ENCODE results near the gene ADCK1.
A peak's percentile ranks its signal among the peaks of the same experiment; 100 is the strongest.

Gene ADCK1

GRCh38 chr14:77799863-77800730, at the start of gene ADCK1:
TSS of gene ADCK1 (plus strand) at chr14:77800109. CDS start at chr14:77818979, 18,870 bp downstream.
- ChIA-PET CTCF (interaction anchor here (0.6 kb wide), 1 partner anchor 15 kb away, joined by 6 read pairs; no protein-coding TSS in a partner anchor), POLR2A (interaction anchor here (1.0 to 1.8 kb wide), 5 partner anchors 9 to 126 kb away, joined by 3 to 17 read pairs (median 4); partner anchors contain the start of gene SNW1)
- TF ChIP-seq NFRKB (IDR thresholded peaks at IDR 0.05) (no peak), L3MBTL2 (conservative IDR thresholded peaks at IDR 0.05) (peak; percentile 60), ELF4 (IDR thresholded peaks at IDR 0.05) (peak; percentile 52)
- DNase-seq (ENCODE audit: extremely low spot score): peak; percentile 87

GRCh38 chr14:77752266-77752665, 47.6 kb upstream of the ADCK1 start:
- DNase-seq (ENCODE audit: extremely low spot score): no peak
- TF ChIP-seq BHLHE40 (IDR thresholded peaks at IDR 0.05; ENCODE audit: borderline replicate concordance): no peak
- TF ChIP-seq LEF1 (IDR thresholded peaks at IDR 0.05; ENCODE audit: borderline replicate concordance): no peak
- no peak for TF ChIP-seq NFRKB (IDR thresholded peaks at IDR 0.05)
- no peak for TF ChIP-seq FOXM1 (IDR thresholded peaks at IDR 0.05; ENCODE audit: borderline replicate concordance)
- no peak for TF ChIP-seq HDGF (IDR thresholded peaks at IDR 0.05; ENCODE audit: borderline replicate concordance)
- TF ChIP-seq SUZ12 (IDR thresholded peaks at IDR 0.05): no peak
- TF ChIP-seq ZNF384 (IDR thresholded peaks at IDR 0.05): no peak
- TF ChIP-seq ELF4 (IDR thresholded peaks at IDR 0.05): no peak
- ChIA-PET POLR2A (no interaction called here), CTCF (interaction anchor here (1.3 kb wide), 1 partner anchor 9 kb away, joined by 3 read pairs; the partner anchor contains the start of gene SNW1)

GRCh38 chr14:77752799-77753516, 47.0 kb upstream of the ADCK1 start:
- TF ChIP-seq FOXA1 (IDR thresholded peaks at IDR 0.05): no peak
- no peak for TF ChIP-seq SUZ12 (IDR thresholded peaks at IDR 0.05)
- no peak for TF ChIP-seq TARDBP (IDR thresholded peaks at IDR 0.05)
- no peak for TF ChIP-seq ZNF384 (IDR thresholded peaks at IDR 0.05)
- TF ChIP-seq L3MBTL2 (conservative IDR thresholded peaks at IDR 0.05): no peak
- no peak for TF ChIP-seq FOXM1 (IDR thresholded peaks at IDR 0.05; ENCODE audit: borderline replicate concordance)
- no peak for TF ChIP-seq NFRKB (IDR thresholded peaks at IDR 0.05)
- no peak for TF ChIP-seq SP1 (IDR thresholded peaks at IDR 0.05)
- no peak for TF ChIP-seq BHLHE40 (IDR thresholded peaks at IDR 0.05; ENCODE audit: borderline replicate concordance)
- TF ChIP-seq FOXK2 (IDR thresholded peaks at IDR 0.05): no peak
- no peak for TF ChIP-seq CTBP1 (IDR thresholded peaks at IDR 0.05; ENCODE audit: borderline replicate concordance)
- TF ChIP-seq LEF1 (IDR thresholded peaks at IDR 0.05; ENCODE audit: borderline replicate concordance): no peak
- TF ChIP-seq HDGF (IDR thresholded peaks at IDR 0.05; ENCODE audit: borderline replicate concordance): no peak
- TF ChIP-seq ELF4 (IDR thresholded peaks at IDR 0.05): no peak
- no peak for TF ChIP-seq PKNOX1 (IDR thresholded peaks at IDR 0.05)
- no peak for TF ChIP-seq ARNT (IDR thresholded peaks at IDR 0.05)
- ChIA-PET POLR2A (no interaction called here), CTCF (interaction anchor here (1.3 kb wide), 1 partner anchor 8 kb away, joined by 3 read pairs; the partner anchor contains the start of gene SNW1)
- DNase-seq (ENCODE audit: extremely low spot score): no peak

- ChIA-PET CTCF (interaction anchor here (0.6 to 1.0 kb wide), 3 partner anchors 9 to 609 kb away, joined by 3 read pairs; no protein-coding TSS in a partner anchor), POLR2A (interaction anchor here (0.9 to 2.9 kb wide), 6 partner anchors 12 to 40 kb away, joined by 3 to 17 read pairs (median 4); partner anchors contain the start of gene ADCK1)
- TF ChIP-seq ELF4 (IDR thresholded peaks at IDR 0.05) (peak; percentile 29; the same call in 1 of the 2 replicates), FOXA1 (IDR thresholded peaks at IDR 0.05) (no peak), CTBP1 (IDR thresholded peaks at IDR 0.05; ENCODE audit: borderline replicate concordance) (no peak), PKNOX1 (IDR thresholded peaks at IDR 0.05) (peak; percentile 84), ARNT (IDR thresholded peaks at IDR 0.05) (no peak), TARDBP (IDR thresholded peaks at IDR 0.05) (no peak), SP1 (IDR thresholded peaks at IDR 0.05) (no peak)
- peak; percentile 95 for DNase-seq (ENCODE audit: extremely low spot score)
These were observed 39.3 kb upstream of the ADCK1 start, which contains the start of gene SNW1 for GRCh38 chr14:77760381-77761204. TSS of gene SNW1 (minus strand) at chr14:77761156. CDS start at chr14:77761127, 29 bp downstream.

GRCh38 chr14:77761205-77761931, 38.5 kb upstream of the ADCK1 start:
- TF ChIP-seq SUZ12 (IDR thresholded peaks at IDR 0.05) (no peak), ELF4 (IDR thresholded peaks at IDR 0.05) (no peak), NFRKB (IDR thresholded peaks at IDR 0.05) (no peak)
- POLR2A ChIA-PET: interaction anchor here (0.9 to 2.9 kb wide), 7 partner anchors 11 to 49 kb away, joined by 3 to 17 read pairs (median 5); partner anchors contain the start of gene ADCK1
- CTCF ChIA-PET: interaction anchor here (0.7 to 1.0 kb wide), 3 partner anchors 9 to 1643 kb away, joined by 3 to 5 read pairs (median 3); no protein-coding TSS in a partner anchor
- DNase-seq (ENCODE audit: extremely low spot score): peak; percentile 42

Data from HEK293T (cell line).